ENCODE results near the gene PLD4.

The PLD4 gene

DNA sequence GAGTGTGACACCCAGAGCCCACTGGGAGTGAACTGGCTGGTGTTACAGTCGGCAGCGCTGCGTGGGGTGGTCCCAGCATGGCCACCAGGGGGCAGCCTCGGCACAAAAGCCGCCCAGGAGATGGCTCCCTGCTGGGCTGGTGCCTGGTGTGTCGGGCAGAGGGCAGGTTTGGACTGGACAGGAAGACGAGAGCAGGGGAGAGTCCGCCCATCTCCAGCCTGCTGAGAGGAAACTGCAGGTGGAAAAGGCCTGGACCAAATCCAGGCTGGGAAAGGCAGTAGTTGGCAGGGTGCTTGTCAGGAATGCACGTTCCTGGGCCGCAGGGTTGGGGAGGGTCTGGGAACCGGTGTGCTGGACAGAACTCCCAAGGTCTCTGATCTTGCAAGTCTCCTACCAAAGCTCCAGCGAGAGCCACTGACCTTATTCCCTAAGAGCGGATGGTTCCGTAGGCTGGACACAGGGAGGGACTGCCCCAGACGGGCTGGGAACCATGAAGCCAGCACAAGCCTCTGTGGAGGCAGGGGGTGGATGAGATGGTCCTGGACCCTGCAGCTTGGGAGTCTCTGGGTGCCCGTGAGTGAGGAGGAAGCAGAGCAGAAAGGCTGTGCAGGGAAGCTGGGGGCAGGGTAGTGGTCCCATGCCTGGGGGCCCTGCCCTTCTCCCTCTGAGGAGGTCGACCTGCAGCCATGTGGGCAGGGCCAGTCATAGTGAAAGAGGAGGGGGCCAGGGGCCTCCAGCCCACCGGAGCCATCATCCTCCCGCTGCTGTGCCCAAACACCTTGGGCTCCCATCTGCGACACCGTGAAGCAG is 51.7 kb downstream of the PLD4 start:
- peak; percentile 85 for DNase-seq

DNA sequence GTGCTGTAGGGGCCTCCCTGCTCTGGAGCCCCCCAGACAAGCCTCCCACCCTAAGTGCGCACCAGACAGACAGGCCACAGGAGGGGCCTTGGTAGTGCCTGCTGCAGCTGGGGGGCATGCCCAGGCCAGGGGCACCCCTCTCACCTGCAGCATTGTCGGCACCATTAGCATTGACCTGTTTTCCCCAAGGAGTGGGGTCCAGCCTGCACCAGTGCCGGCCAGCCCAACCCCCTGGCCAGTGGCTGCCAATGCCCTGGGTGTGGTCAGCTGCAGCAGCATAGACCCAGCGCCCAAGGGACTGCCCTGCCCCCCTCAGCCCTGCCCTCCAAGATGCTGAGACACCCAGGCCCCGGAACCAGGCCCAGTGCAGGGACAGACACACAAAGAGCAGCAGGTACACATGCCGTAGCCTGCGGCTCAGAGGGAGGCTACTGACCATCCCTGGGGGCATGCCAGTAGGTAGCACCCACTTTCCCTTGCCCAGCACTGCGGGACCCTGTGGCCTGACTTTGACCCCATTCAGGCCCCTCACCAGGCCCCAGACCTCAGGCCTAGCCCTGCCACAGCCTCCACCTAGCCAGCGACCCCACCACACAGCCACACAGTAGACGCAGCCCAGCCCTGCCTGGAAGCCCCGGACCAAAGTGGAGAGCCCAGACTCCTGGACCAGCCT is 52.5 kb downstream of the PLD4 start:
- DNase-seq: no peak

DNA sequence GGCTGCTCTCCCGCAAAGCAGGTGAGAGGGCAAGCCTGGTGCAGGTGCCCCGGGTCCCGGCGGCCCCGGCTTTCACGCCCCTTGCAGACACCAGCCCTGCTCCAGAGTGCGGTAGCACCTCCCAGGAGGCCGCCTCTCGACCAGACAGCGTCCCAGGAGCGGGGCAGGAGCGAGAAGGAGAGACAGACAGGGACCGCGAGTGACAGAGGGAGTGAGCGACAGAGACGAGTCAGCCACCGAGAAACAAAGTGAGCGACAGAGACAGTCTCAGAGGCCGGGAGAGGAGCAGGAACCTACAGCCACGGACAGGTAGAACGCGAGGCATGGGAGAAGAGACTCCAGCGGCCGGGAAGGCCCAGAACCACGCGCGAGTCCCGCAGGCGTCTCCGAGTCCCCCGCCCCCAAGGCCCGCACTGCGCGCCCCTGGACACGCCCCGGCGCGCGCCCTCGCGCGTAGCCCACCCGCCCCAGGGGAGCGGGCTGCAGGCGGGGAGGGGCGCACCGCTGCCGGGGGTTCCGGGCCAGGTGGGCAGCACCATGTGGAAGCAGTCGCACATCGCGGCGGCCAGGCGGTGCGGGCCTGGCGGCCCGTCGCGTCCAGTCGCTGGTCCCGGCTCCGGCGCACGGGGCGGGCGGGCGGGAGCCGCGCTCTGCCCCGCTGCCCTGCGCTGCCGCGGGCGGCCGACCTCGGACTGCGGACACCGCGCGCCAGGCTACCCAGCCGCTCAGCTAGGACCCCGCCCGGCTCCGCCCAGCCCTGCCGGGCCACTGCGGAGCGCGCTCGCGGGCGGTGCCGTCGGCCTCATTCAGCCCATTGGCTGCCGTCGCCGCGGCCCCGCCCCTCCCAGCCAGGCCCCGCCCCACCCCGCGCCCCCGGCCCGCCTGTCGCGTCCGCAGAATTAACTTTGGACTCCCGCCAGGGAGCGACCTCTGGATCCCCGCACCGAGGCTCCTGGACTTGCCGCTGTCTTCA is 53.3 kb downstream of the PLD4 start, which contains the start of gene AHNAK2:
AHNAK2 (minus strand) TSS at position 694 of the 973 bp plus-strand sequence; CDS start at position 557, 137 bp downstream.
- DNase-seq: peak; percentile 67

- no peak for DNase-seq
Observed at GRCh38 chr14:104978746-104979691, 54.3 kb downstream of the PLD4 start.

- DNase-seq: no peak
Observed at GRCh38 chr14:104979758-104980610, 55.3 kb downstream of the PLD4 start.

GRCh38 chr14:104980611-104981531 is 56.2 kb downstream of the PLD4 start:
- no peak for DNase-seq

- peak; percentile 4 for DNase-seq
Observed at GRCh38 chr14:104981699-104982541, 57.2 kb downstream of the PLD4 start.

DNA sequence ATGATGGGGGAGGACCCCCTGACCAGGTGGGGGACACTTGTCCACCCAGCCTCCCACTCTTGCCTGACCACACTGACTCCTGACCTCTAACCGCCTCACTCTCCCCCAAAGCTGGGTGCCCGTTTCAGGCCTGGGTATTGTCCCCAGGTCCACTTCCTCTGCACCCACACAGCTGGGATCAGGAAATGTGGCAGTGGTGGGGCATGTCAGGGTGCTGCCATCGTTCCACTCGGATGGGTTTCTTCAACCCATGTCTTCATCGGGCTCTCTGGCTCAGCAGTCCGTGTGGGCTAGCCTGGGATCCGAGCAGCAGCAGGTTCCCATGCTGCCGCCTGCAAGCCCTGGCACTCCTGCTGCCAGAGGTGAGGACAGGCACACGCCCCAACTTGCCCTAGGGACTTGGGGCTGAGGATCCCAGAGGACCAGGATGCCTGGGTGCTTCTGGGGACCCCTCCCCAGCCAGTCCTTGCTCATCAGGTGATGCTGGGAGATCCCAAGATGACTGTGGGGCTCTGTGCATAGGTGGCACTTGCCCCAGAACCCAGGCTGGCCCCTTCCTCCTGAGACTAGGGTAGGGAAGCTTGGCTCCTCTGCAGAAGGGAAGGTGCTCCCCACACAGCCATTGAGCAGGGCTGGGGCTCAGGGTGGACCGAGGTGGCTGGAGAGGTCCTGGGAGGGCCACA is 58.0 kb downstream of the PLD4 start:
- no peak for DNase-seq

All from activated naive CD4-positive, alpha-beta T cell treated with anti-CD3 and anti-CD28 coated beads, Interleukin-2, amount 50 U/mL, for 16 hours (primary cell).